ENCODE results near the gene PTPRN2.
"Not testable (repeated sequence)": the region's sequence is repeated elsewhere in the genome, so short reads cannot be mapped to it uniquely, and the experiment has no call there.

The PTPRN2 gene

GRCh38 chr7:157729566-157729965 is 858.1 kb downstream of the PTPRN2 start:
- Mint-ChIP-seq H3K36me3 (ENCODE audit: low read depth) (no peaks in the 10 kb centered on the region), H3K9me3 (no peaks in the 10 kb centered on the region), H3K27ac (no peak overlapping the region), H3K4me3 (no peak overlapping the region), H3K4me1 (ENCODE audit: low read depth) (no peaks in the 10 kb centered on the region), H3K27me3 (no peaks in the 10 kb centered on the region)

- H3K4me1 Mint-ChIP-seq (ENCODE audit: low read depth): no peaks in the 10 kb centered on the region
- H3K27ac Mint-ChIP-seq: no peak overlapping the region
- H3K36me3 Mint-ChIP-seq (ENCODE audit: low read depth): no peaks in the 10 kb centered on the region
- no peak overlapping the region for H3K4me3 Mint-ChIP-seq
- peaks cover 8% of the 10 kb centered on the region for H3K27me3 Mint-ChIP-seq
- no peaks in the 10 kb centered on the region for H3K9me3 Mint-ChIP-seq
Observed at GRCh38 chr7:157727964-157728615, 859.5 kb downstream of the PTPRN2 start.

GRCh38 chr7:157726764-157727163 is 860.9 kb downstream of the PTPRN2 start:
- Mint-ChIP-seq H3K4me1 (ENCODE audit: low read depth) (no peaks in the 10 kb centered on the region), H3K4me3 (no peak overlapping the region), H3K36me3 (ENCODE audit: low read depth) (no peaks in the 10 kb centered on the region), H3K27ac (no peak overlapping the region), H3K9me3 (no peaks in the 10 kb centered on the region), H3K27me3 (peaks cover 8% of the 10 kb centered on the region)

DNA sequence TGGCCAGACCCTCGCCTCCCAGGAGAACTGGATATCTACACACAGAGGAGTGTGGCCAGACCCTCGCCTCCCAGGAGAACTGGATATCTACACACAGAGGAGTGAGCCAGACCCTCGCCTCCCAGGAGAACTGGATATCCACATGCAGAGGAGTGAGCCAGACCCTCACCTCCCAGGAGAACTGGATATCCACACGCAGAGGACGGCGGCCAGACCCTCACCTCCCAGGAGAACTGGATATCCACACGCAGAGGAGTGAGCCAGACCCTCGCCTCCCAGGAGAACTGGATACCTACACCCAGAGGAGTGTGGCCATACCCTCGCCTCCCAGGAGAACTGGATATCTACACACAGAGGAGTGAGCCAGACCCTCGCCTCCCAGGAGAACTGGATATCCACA is 862.3 kb downstream of the PTPRN2 start:
- H3K4me3 Mint-ChIP-seq; H3K27ac Mint-ChIP-seq; H3K27me3 Mint-ChIP-seq; H3K9me3 Mint-ChIP-seq; H3K36me3 Mint-ChIP-seq (ENCODE audit: low read depth); H3K4me1 Mint-ChIP-seq (ENCODE audit: low read depth): not testable (repeated sequence)

DNA sequence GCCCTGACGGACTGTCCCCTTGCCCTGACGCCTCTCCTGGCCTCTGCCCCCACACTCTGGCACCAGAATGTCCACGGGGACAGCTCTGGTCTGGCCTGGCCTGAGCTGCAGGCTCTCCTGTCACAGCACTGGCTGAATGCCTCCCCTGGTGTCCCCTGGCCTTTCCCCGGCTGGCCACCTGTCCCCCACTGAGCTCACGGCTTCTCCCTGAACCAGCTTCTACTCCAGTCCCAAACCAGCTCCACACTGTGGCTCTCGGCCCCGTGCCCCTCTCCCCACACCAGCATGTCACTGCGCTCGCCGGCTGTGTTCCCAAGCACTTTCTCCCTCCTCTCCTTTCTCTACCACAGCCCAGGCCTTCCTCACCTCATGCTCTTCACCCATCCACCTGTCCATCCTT is 864.4 kb downstream of the PTPRN2 start:
- no peaks in the 10 kb centered on the region for H3K36me3 Mint-ChIP-seq (ENCODE audit: low read depth)
- H3K4me1 Mint-ChIP-seq (ENCODE audit: low read depth): no peaks in the 10 kb centered on the region
- H3K27me3 Mint-ChIP-seq: peaks cover 8% of the 10 kb centered on the region
- H3K9me3 Mint-ChIP-seq: no peaks in the 10 kb centered on the region
- no peak overlapping the region for H3K27ac Mint-ChIP-seq
- H3K4me3 Mint-ChIP-seq: no peak overlapping the region

DNA sequence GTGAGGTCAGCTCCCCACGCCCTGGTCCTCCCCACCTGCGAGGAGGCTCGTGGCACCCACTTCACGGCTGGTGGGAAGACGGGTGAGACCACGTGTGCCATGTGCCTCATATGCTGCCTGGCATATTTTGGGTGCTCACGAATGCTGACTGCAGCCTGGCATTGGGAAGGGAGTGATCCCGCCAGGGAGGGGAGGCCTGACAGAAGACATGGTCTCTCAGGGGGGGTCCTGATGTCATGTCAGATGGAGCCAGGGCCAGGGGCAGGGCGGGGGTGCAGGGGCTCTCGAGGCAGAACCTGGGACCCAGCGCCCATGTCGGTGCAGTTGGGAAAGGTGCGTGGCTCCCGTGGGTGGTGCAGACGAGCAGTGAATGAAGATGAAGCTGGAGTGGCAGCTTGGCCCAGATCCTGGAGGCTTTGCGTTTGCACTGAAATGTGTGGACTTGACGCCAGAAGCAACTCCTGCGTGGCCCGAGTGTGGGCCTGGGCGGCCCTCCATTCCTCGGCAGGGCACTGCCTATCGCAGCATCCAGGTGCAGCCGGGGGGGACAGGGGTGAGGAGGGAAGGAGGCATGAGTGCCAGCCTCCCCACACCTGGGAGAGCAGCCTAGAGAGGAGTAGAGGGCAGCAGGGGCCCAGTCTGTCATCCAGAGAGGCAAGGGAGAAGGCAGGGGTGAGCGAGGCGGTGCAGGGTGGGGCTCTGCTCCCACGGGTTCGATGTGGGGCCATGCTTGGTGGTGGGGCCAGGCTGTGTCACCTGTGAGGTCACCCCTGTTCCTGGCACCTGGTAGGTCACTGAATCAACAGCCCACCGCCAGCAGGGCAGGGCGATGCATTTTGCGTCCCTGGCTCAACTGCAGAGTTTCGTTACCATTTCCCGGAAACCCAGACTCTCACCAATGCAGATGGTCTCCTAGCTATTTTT is 865.2 kb downstream of the PTPRN2 start:
- Mint-ChIP-seq H3K27me3 (peaks cover 8% of the 10 kb centered on the region), H3K9me3 (no peaks in the 10 kb centered on the region), H3K4me3 (no peak overlapping the region), H3K36me3 (ENCODE audit: low read depth) (no peaks in the 10 kb centered on the region), H3K27ac (no peak overlapping the region), H3K4me1 (ENCODE audit: low read depth) (no peaks in the 10 kb centered on the region)

GRCh38 chr7:157721468-157722136 is 866.0 kb downstream of the PTPRN2 start:
- no peak overlapping the region for H3K4me3 Mint-ChIP-seq
- no peaks in the 10 kb centered on the region for H3K4me1 Mint-ChIP-seq (ENCODE audit: low read depth)
- no peak overlapping the region for H3K27ac Mint-ChIP-seq
- H3K9me3 Mint-ChIP-seq: no peaks in the 10 kb centered on the region
- H3K36me3 Mint-ChIP-seq (ENCODE audit: low read depth): no peaks in the 10 kb centered on the region
- peaks cover 8% of the 10 kb centered on the region for H3K27me3 Mint-ChIP-seq

DNA sequence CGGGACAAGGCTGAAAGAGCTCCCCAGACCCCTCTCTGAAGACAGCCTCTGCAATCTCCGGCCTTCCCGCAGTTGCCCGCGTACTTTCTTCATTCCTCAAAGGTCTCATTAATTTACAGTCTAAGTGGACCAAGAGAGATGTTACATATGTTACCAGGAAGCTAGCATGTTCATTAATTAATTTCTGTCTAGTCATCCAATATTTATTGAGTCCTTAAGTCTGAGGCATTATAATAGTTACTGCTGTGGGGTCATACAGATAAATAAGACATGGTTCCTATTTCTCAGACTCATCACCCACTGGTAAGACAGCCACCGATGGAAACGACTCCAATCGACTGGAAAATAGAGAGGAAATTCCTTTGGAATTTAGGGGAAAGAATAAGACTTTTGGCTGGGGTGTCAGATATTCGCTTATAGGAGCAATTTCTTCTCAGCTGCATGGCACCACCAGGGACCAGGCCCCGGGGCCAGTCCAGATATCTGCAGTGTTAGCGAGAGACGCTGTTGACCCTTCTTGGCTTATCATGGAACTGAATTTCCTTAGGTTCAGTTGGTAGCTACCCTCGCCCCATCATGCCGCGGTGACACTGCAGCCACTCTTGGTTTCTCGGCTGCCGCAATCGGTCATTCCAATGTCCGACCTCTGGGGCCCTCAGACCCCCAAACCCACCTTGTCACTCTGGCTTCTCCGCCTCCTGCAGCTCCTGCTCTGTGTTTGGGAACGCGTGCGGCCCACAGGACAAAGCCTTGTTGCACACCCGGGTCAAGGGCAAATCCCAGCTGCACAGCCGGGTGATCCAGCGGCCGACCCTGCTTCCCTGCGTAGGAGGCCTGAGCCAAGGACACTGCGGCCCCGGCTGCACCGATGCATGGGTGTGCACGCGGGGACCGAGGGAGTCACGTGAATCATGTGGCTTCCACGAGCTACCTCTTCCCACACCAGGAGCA is 867.6 kb downstream of the PTPRN2 start:
- no peak overlapping the region for H3K4me3 Mint-ChIP-seq
- no peaks in the 10 kb centered on the region for H3K36me3 Mint-ChIP-seq (ENCODE audit: low read depth)
- no peak overlapping the region for H3K27ac Mint-ChIP-seq
- no peaks in the 10 kb centered on the region for H3K4me1 Mint-ChIP-seq (ENCODE audit: low read depth)
- no peaks in the 10 kb centered on the region for H3K9me3 Mint-ChIP-seq
- peaks cover 8% of the 10 kb centered on the region for H3K27me3 Mint-ChIP-seq

- Mint-ChIP-seq H3K27ac (no peak overlapping the region), H3K4me1 (ENCODE audit: low read depth) (no peaks in the 10 kb centered on the region), H3K27me3 (peaks cover 8% of the 10 kb centered on the region), H3K9me3 (no peaks in the 10 kb centered on the region), H3K4me3 (no peak overlapping the region), H3K36me3 (ENCODE audit: low read depth) (no peaks in the 10 kb centered on the region)
Observed at GRCh38 chr7:157719008-157719682, 868.5 kb downstream of the PTPRN2 start.

- Mint-ChIP-seq H3K27me3 (peaks cover 1% of the 10 kb centered on the region), H3K4me3 (no peak overlapping the region), H3K36me3 (ENCODE audit: low read depth) (no peaks in the 10 kb centered on the region), H3K27ac (no peak overlapping the region), H3K4me1 (ENCODE audit: low read depth) (no peaks in the 10 kb centered on the region), H3K9me3 (no peaks in the 10 kb centered on the region)
Observed at GRCh38 chr7:157718303-157719007, 869.2 kb downstream of the PTPRN2 start.

- no peak overlapping the region for H3K4me3 Mint-ChIP-seq
- H3K27me3 Mint-ChIP-seq: no peaks in the 10 kb centered on the region
- no peaks in the 10 kb centered on the region for H3K4me1 Mint-ChIP-seq (ENCODE audit: low read depth)
- no peaks in the 10 kb centered on the region for H3K9me3 Mint-ChIP-seq
- no peaks in the 10 kb centered on the region for H3K36me3 Mint-ChIP-seq (ENCODE audit: low read depth)
- H3K27ac Mint-ChIP-seq: no peak overlapping the region
Observed at GRCh38 chr7:157717211-157718174, 870.1 kb downstream of the PTPRN2 start.

- Mint-ChIP-seq H3K27me3 (no peaks in the 10 kb centered on the region), H3K27ac (no peak overlapping the region), H3K4me3 (no peak overlapping the region), H3K36me3 (ENCODE audit: low read depth) (no peaks in the 10 kb centered on the region), H3K9me3 (no peaks in the 10 kb centered on the region), H3K4me1 (ENCODE audit: low read depth) (no peaks in the 10 kb centered on the region)
Observed at GRCh38 chr7:157715938-157716280, 871.7 kb downstream of the PTPRN2 start.
